Middle frontal gyrus (tissue), 1 donor: ENCODE data around the gene TMEM271.

Experiments used
- DNase-seq: peaks from one replicate; pipeline ENCODE4 v3.0.0-alpha.2; 2015; ENCODE audit warnings: low spot score; ENCODE audit errors: extremely low spot score

The TMEM271 gene

DNA sequence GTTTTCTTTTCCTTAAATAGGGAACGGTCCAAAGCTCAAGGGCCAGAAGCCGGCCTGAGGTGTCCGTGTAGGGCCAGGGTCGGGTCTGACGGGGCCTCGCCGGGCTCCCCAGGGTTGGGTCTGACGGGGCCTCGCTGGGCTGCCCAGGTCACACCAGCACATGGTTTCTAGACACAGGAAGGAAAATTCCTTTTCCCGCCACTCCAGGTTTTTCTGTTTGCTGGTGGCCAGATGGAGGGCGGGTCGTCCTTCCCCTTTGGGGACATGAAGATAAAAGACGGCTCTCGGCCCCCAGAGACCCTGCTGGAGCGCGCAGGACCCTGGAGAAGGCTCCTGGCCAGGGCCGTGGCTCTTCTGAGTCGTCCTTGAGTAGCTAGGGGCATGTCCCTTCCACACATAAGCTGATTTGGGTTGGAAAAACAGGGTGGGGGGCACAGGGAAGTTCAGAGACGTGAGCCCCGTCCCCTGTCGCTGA is 42.0 kb downstream of the TMEM271 start:
- DNase-seq, result no peak

- DNase-seq, result no peak
Observed at GRCh38 chr4:533318-534100, 42.6 kb downstream of the TMEM271 start.

- no peak for DNase-seq
Observed at GRCh38 chr4:532588-533317, 43.3 kb downstream of the TMEM271 start.

GRCh38 chr4:531721-532565 is 44.2 kb downstream of the TMEM271 start:
- no peak for DNase-seq

DNA sequence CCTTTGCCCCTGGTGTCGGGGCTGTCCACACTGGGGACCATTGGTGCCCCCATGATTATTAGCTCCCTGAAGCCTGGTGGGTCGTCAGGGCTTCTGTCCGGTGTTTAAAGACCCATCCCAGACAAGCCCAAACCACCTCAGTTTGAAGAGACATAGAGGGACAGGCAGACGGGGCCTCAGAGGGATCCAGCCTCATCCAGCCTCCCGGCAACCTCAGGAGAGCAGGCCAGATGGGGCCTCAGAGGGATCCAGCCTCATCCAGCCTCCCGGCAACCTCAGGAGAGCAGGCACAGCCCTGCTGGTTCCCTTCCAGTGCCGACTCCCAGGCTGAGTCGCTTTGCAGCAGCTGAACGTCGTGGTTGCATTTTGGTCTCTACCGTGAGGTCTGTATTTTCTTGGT is 45.0 kb downstream of the TMEM271 start:
- DNase-seq, result no peak

- DNase-seq, result no peak
Observed at GRCh38 chr4:530017-530781, 45.9 kb downstream of the TMEM271 start.

DNA sequence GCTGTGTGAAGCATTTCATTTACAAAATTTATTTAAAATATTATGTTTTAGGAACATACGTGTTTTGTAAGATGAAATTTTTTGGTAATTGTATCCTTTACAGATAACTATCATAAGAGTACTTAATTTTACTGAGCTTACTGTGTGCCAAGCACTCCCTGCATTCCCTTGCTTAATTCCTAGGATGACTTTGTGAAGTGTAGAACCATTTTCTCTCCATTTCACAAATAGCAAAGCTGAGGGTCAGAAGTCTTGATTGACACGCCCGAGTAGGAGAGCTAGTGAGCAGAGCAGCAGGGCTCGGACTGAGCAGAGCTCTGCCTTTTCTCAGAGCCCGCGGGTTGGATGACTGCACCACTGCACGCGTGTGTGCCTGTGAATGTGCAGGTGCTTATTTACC is 46.5 kb downstream of the TMEM271 start:
- DNase-seq, result no peak

DNA sequence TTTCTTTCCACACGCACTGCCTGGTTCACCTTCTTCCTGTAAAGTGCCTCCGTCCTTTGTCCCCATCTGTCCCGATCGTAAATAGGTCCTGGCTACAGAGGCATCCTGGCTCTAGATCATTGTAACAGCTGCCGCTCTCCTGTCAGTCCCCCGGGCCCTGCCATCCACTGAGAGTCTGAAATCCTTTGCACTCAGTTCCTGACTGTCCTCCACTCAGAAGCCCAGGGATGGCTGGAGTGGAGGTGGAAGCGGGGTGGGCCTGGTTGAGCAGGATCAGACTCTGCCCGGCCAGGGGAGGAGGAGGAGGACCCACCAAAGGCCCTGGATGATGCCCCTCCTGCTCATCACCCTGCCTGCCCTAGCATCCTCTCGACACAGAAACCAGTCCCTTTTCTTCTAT is 47.3 kb downstream of the TMEM271 start:
- no peak for DNase-seq

- DNase-seq, result no peak
Observed at GRCh38 chr4:528296-528695, 47.8 kb downstream of the TMEM271 start.

DNA sequence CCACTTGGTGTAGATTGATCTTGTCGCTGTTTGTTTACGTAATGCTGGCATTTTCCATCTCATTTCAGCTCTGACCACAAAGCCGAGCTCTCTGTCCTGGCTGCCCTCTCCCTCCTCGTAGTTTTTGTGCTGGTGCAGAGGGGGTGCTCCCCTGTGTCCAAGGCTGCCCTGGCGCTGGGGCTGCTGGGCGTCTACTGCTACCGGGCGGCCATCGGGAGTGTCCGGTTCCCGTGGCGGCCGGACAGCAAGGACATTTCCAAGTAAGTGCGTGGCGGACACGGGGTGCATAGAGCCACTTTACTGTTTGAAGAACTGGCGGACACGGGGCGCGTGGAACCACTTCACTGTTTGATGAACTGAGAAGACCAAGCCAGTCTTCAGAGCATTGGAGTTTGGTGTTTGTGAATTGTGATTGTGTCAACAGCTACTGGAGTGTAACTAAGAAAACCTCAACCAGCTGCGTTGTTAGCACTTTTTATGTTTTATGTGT is 49.1 kb downstream of the TMEM271 start:
- no peak for DNase-seq

DNA sequence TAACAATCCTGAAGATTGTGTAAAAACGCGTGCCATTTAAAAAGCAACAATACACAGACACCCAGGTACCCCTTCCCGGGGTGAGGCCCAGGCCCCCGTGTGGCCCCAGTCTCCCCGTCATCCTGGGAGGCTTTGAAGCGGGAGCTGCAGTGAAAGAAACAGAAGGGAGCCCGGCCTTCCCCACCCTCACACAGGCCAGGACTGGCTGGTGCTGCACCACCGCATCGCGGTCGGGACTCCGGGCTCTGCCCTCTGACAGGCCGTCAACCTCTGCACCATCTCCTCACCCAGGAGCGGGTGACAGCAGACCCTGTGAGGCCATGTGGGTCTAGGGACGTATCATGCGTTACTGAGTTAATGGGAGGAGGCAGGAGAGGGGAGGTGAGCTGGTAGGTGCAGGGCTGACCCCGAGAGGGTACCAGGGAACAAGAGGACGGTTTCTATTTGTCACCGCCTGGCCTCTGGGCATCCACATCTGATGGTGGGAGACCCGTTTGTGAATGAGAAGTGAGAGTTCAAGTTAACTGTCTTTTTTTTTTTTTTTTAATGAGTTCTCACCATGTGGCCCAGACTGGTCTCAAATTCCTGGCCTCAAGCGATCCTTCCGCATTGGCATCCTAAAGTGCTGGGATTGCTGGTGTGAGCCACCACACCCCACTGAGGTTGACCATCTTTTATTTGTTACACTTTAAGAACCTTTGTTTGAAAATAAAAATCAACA is 49.7 kb downstream of the TMEM271 start:
- DNase-seq, result no peak

DNA sequence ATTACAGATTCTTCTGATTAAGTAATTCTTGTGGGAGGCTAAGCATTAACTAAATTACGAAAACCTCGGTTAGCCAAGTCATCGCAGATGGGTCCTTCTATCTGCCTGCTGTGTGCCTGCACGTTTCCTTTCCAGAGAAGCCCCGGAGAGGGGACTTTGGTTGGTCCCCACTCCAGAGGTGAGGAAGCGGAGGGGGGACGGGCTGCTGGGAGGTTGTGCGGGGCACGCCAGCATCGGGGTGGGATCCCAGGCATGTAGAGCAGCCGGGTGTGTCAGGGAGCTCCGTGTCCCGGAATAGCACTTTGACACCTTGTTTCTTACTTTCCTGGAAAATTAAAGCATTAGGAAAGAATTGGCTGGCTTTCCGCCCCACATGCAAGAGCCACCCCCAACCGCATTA is 50.4 kb downstream of the TMEM271 start:
- no peak for DNase-seq

- no peak for DNase-seq
Observed at GRCh38 chr4:524196-524595, 51.9 kb downstream of the TMEM271 start.
